Left ventricle myocardium inferior (tissue), 1 donor: ENCODE results near the gene POLR2A. TPM values are rescaled to one million over a fixed set of nuclear protein-coding genes. Genes with fewer than 3 reads are reported as not detected.
A peak's percentile ranks its signal among the peaks of the same experiment; 100 is the strongest.

Experiments used
- DNase-seq: peaks from one replicate; pipeline ENCODE4 v3.0.0-alpha.2; 2020
- H3K27ac ChIP-seq: fragments of 200-600 bp; replicated peaks from 2 replicates; pipeline ENCODE4 v1.8.0; 2021
- H3K27me3 ChIP-seq: fragments of 200-600 bp; 2 replicates; pipeline ENCODE4 v1.8.0; 2021; ENCODE audit warnings: low read depth
- H3K36me3 ChIP-seq: fragments of 200-600 bp; 2 replicates; pipeline ENCODE4 v1.8.0; 2021
- H3K4me1 ChIP-seq: fragments of 200-600 bp; 2 replicates; pipeline ENCODE4 v1.8.0; 2021
- H3K4me3 ChIP-seq: fragments of 200-600 bp; 2 replicates; pipeline ENCODE4 v1.8.0; 2021; ENCODE audit warnings: mild to moderate bottlenecking, moderate library complexity
- H3K9me3 ChIP-seq: fragments of 200-600 bp; replicated peaks from 2 replicates; pipeline ENCODE4 v1.8.0; 2021
- CTCF ChIP-seq: fragments of 200-600 bp; IDR thresholded peaks from 2 replicates; pipeline ENCODE4 v1.8.0; 2021; ENCODE audit warnings: antibody characterized with exemption, mild to moderate bottlenecking, borderline replicate concordance
- intact Hi-C: fragments of 100-400 bp; cut with micrococcal nuclease; formaldehyde crosslinking; loops from one replicate; pipeline ENCODE4 v1.11.0; 2022
- total RNA-seq: library from RNA; stranded (reverse); fragmentation: NEBNext Ultra II Directional; extraction: Animal tissue kit (Norgen Biotek cat#: 25700); gene quantifications from one replicate; pipeline ENCODE4 v1.2.1, GENCODE V29; 2021
- donor health status: DM: no; HTN: yes; CAD: no; lungs with severe emphysema.

The POLR2A gene
- total RNA-seq, 1 donor from 2014 or later, result 38.7 TPM

- no peak for DNase-seq
- Histone ChIP-seq H3K27me3 (no peaks in the 10 kb centered on the region), H3K4me1 (peaks cover 39% of the 10 kb centered on the region), H3K4me3 (no peak overlapping the region), H3K27ac (no peak overlapping the region), H3K9me3 (no peaks in the 10 kb centered on the region), H3K36me3 (peaks cover 43% of the 10 kb centered on the region)
- intact Hi-C loops, result no loop called here
- no peak for TF ChIP-seq CTCF
Measured at GRCh38 chr17:7464081-7464480, 20.1 kb upstream of the POLR2A start.

GRCh38 chr17:7465597-7466275 lies 18.4 kb upstream of the POLR2A start:
- Histone ChIP-seq H3K4me3 (no peak overlapping the region), H3K27me3 (no peaks in the 10 kb centered on the region), H3K4me1 (peaks cover 54% of the 10 kb centered on the region), H3K36me3 (peaks cover 43% of the 10 kb centered on the region), H3K27ac (peak overlapping the region; percentile 85), H3K9me3 (no peaks in the 10 kb centered on the region)
- no peak for DNase-seq
- intact Hi-C loops, result no loop called here
- no peak for TF ChIP-seq CTCF

GRCh38 chr17:7466318-7466638 lies 17.9 kb upstream of the POLR2A start:
- H3K27ac ChIP-seq, result peak overlapping the region; percentile 85
- H3K4me3 ChIP-seq, result no peak overlapping the region
- H3K27me3 ChIP-seq, result no peaks in the 10 kb centered on the region
- peaks cover 43% of the 10 kb centered on the region for H3K36me3 ChIP-seq
- peaks cover 60% of the 10 kb centered on the region for H3K4me1 ChIP-seq
- no peaks in the 10 kb centered on the region for H3K9me3 ChIP-seq
- intact Hi-C loops, result no loop called here
- TF ChIP-seq CTCF, result no peak
- no peak for DNase-seq

- H3K9me3 ChIP-seq, result no peaks in the 10 kb centered on the region
- no peak for TF ChIP-seq CTCF
- intact Hi-C loops, result no loop called here
- H3K27me3 ChIP-seq, result no peaks in the 10 kb centered on the region
- peaks cover 43% of the 10 kb centered on the region for H3K36me3 ChIP-seq
- peaks cover 65% of the 10 kb centered on the region for H3K4me1 ChIP-seq
- peak; percentile 82 for DNase-seq
- peak overlapping the region; percentile 85 for H3K27ac ChIP-seq
- H3K4me3 ChIP-seq, result no peak overlapping the region
Measured at GRCh38 chr17:7466639-7467341, 17.4 kb upstream of the POLR2A start.

GRCh38 chr17:7467498-7467897 lies 16.7 kb upstream of the POLR2A start:
- no peaks in the 10 kb centered on the region for H3K27me3 ChIP-seq
- peaks cover 36% of the 10 kb centered on the region for H3K36me3 ChIP-seq
- peaks cover 72% of the 10 kb centered on the region for H3K4me1 ChIP-seq
- intact Hi-C loops, result no loop called here
- no peak for DNase-seq
- no peak overlapping the region for H3K4me3 ChIP-seq
- H3K27ac ChIP-seq, result peak overlapping the region; percentile 85
- TF ChIP-seq CTCF, result no peak
- H3K9me3 ChIP-seq, result no peaks in the 10 kb centered on the region
